ENCODE results near the gene ZFAND3. TPM values are rescaled to one million over a fixed set of nuclear protein-coding genes. Genes with fewer than 3 reads are reported as not detected.

ZFAND3 gene
- total RNA-seq, 1 experiment from 2014 or later, result 47.2 TPM

- intact Hi-C loops (cut with micrococcal nuclease), result no loop called here
- POLR2A ChIA-PET, result no interaction called here
These were observed 24.7 kb upstream of the ZFAND3 start for GRCh38 chr6:37794825-37795224.

More at GRCh38 chr6:37794825-37795224, 24.7 kb upstream of the ZFAND3 start:
- DNase-seq (ENCODE audit: low read depth, low spot score) (no peak), ATAC-seq (no peak)
- H4K20me1 ChIP-seq (ENCODE audit: insufficient read depth), result no peaks in the 10 kb centered on the region
- peaks cover 9 to 27% of the 10 kb centered on the region in 2 experiments for H3K4me1 ChIP-seq (ENCODE audit: control insufficient read depth in 1 of 2, insufficient read depth in 2 of 2, low read length in 2 of 2)
- no peak overlapping the region for H3K27ac ChIP-seq (ENCODE audit: low read depth, low read length)
- ChIA-PET CTCF (no interaction called here), RAD21 (ENCODE audit: low non-redundant PET in 1 of 2, low total read pairs in 2 of 2, uncharacterized antibody in 2 of 2, unreplicated experiment in 2 of 2) (no interaction called here)
- no peak overlapping the region for H3K4me3 ChIP-seq (replicated peaks in 1 of 2; ENCODE audit: low read depth in 1 of 2, low read length in 2 of 2)
- no peak overlapping the region for H3K4me2 ChIP-seq (ENCODE audit: low read length)
- H3K9ac ChIP-seq (ENCODE audit: low read length), result no peak overlapping the region
- no peaks in the 10 kb centered on the region for H3K9me2 ChIP-seq (ENCODE audit: insufficient read depth)
- H2AFZ ChIP-seq (ENCODE audit: low read depth, low read length, poor library complexity, severe bottlenecking), result no peak overlapping the region
- no TSS peak for BruUV-seq (replicated peaks)
- H3K27me3 ChIP-seq (ENCODE audit: insufficient read depth, low read length), result no peaks in the 10 kb centered on the region
- H3K79me2 ChIP-seq (ENCODE audit: insufficient read depth, low read length), result no peaks in the 10 kb centered on the region
- TF ChIP-seq, protein P1, sequence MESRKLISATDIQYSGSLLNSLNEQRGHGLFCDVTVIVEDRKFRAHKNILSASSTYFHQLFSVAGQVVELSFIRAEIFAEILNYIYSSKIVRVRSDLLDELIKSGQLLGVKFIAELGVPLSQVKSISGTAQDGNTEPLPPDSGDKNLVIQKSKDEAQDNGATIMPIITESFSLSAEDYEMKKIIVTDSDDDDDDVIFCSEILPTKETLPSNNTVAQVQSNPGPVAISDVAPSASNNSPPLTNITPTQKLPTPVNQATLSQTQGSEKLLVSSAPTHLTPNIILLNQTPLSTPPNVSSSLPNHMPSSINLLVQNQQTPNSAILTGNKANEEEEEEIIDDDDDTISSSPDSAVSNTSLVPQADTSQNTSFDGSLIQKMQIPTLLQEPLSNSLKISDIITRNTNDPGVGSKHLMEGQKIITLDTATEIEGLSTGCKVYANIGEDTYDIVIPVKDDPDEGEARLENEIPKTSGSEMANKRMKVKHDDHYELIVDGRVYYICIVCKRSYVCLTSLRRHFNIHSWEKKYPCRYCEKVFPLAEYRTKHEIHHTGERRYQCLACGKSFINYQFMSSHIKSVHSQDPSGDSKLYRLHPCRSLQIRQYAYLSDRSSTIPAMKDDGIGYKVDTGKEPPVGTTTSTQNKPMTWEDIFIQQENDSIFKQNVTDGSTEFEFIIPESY (IDR thresholded peaks at IDR 0.05; ENCODE audit: extremely low read depth, insufficient replicate concordance, low read length), result no peak
- TF ChIP-seq POLR2AphosphoS5 (IDR thresholded peaks at IDR 0.05; ENCODE audit: low read depth, low read length) (no peak), TCF7L2 (IDR thresholded peaks at IDR 0.05; ENCODE audit: borderline replicate concordance, extremely low read depth, insufficient read depth, insufficient read length) (no peak), CBX3 (IDR thresholded peaks at IDR 0.05; ENCODE audit: low read depth) (no peak), EZH2 (IDR thresholded peaks at IDR 0.05) (no peak), ZNF274 (IDR thresholded peaks at IDR 0.05; ENCODE audit: low read depth, low read length) (no peak), SP1 (IDR thresholded peaks at IDR 0.05; ENCODE audit: low read depth) (no peak), CTCF (IDR thresholded peaks at IDR 0.05 in 2 of 3, conservative IDR thresholded peaks at IDR 0.05 in 1 of 3; ENCODE audit: borderline replicate concordance in 1 of 3, insufficient read depth in 1 of 3, low read depth in 2 of 3, low read length in 2 of 3) (no peak), POLR2A (IDR thresholded peaks at IDR 0.05; ENCODE audit: borderline replicate concordance, extremely low read depth, insufficient read depth, insufficient read length) (no peak), FOSL1 (IDR thresholded peaks at IDR 0.05; ENCODE audit: low read depth) (no peak), CEBPB (IDR thresholded peaks at IDR 0.05; ENCODE audit: low read depth) (no peak), JUND (IDR thresholded peaks at IDR 0.05) (no peak), YY1 (IDR thresholded peaks at IDR 0.05; ENCODE audit: extremely low read depth, insufficient replicate concordance, low read depth, low read length) (no peak), SIN3A (IDR thresholded peaks at IDR 0.05; ENCODE audit: low read depth) (no peak), EGR1 (IDR thresholded peaks at IDR 0.05; ENCODE audit: low read depth) (no peak), ELF1 (IDR thresholded peaks at IDR 0.05; ENCODE audit: borderline replicate concordance, low read depth) (no peak)
- TF ChIP-seq, protein P2, sequence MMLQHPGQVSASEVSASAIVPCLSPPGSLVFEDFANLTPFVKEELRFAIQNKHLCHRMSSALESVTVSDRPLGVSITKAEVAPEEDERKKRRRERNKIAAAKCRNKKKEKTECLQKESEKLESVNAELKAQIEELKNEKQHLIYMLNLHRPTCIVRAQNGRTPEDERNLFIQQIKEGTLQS (IDR thresholded peaks at IDR 0.05), result no peak
- TF ChIP-seq, protein P3, sequence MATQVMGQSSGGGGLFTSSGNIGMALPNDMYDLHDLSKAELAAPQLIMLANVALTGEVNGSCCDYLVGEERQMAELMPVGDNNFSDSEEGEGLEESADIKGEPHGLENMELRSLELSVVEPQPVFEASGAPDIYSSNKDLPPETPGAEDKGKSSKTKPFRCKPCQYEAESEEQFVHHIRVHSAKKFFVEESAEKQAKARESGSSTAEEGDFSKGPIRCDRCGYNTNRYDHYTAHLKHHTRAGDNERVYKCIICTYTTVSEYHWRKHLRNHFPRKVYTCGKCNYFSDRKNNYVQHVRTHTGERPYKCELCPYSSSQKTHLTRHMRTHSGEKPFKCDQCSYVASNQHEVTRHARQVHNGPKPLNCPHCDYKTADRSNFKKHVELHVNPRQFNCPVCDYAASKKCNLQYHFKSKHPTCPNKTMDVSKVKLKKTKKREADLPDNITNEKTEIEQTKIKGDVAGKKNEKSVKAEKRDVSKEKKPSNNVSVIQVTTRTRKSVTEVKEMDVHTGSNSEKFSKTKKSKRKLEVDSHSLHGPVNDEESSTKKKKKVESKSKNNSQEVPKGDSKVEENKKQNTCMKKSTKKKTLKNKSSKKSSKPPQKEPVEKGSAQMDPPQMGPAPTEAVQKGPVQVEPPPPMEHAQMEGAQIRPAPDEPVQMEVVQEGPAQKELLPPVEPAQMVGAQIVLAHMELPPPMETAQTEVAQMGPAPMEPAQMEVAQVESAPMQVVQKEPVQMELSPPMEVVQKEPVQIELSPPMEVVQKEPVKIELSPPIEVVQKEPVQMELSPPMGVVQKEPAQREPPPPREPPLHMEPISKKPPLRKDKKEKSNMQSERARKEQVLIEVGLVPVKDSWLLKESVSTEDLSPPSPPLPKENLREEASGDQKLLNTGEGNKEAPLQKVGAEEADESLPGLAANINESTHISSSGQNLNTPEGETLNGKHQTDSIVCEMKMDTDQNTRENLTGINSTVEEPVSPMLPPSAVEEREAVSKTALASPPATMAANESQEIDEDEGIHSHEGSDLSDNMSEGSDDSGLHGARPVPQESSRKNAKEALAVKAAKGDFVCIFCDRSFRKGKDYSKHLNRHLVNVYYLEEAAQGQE (IDR thresholded peaks at IDR 0.05; ENCODE audit: low read depth), result no peak
- TF ChIP-seq, protein P4, sequence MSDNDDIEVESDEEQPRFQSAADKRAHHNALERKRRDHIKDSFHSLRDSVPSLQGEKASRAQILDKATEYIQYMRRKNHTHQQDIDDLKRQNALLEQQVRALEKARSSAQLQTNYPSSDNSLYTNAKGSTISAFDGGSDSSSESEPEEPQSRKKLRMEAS (IDR thresholded peaks at IDR 0.05), result no peak
- no peaks in the 10 kb centered on the region for H3K9me3 ChIP-seq (ENCODE audit: control insufficient read depth in 1 of 2, insufficient read depth in 1 of 2, low read depth in 1 of 2, low read length in 2 of 2)
- no peaks in the 10 kb centered on the region for H3K36me3 ChIP-seq (ENCODE audit: control insufficient read depth in 1 of 2, insufficient read depth in 2 of 2, low read length in 2 of 2)
